KMS-11 (cell line): ENCODE measurements around the gene TRIM8.

Source experiments
- H2AFZ ChIP-seq: fragments of 200-600 bp; sonication (generic); 2 replicates; pipeline ENCODE4 v1.6.1; 2016; ENCODE audit warnings: antibody characterized with exemption, mixed run types, low read depth
- H3K27ac ChIP-seq: fragments of 200-600 bp; sonication (generic); 2 replicates; pipeline ENCODE4 v1.6.1; 2016; ENCODE audit warnings: mild to moderate bottlenecking, mixed run types
- H3K27me3 ChIP-seq: fragments of 200-600 bp; sonication (generic); 2 replicates; pipeline ENCODE4 v1.6.1; 2017; ENCODE audit warnings: mild to moderate bottlenecking, low read depth, mixed run types, moderate library complexity; ENCODE audit not compliant: insufficient read depth
- H3K36me3 ChIP-seq: fragments of 200-600 bp; sonication (generic); 2 replicates; pipeline ENCODE4 v1.6.1; 2017; ENCODE audit warnings: mild to moderate bottlenecking, mixed run types; ENCODE audit not compliant: insufficient read depth
- H3K4me1 ChIP-seq: fragments of 200-600 bp; sonication (generic); 2 replicates; pipeline ENCODE4 v1.6.1; 2016; ENCODE audit warnings: mild to moderate bottlenecking, low read depth, mixed run types; ENCODE audit not compliant: poor library complexity, severe bottlenecking
- H3K4me2 ChIP-seq: fragments of 200-600 bp; sonication (generic); 2 replicates; pipeline ENCODE4 v1.7.0; 2016; ENCODE audit warnings: mild to moderate bottlenecking, mixed run types
- H3K4me3 ChIP-seq: fragments of 200-600 bp; sonication (generic); IDR thresholded peaks from 2 replicates; pipeline ENCODE4 v1.6.1; 2017; ENCODE audit warnings: low read depth, low read length, mixed read lengths; ENCODE audit not compliant: insufficient read depth
- H3K79me2 ChIP-seq: fragments of 200-600 bp; sonication (generic); 2 replicates; pipeline ENCODE4 v1.6.1; 2016; ENCODE audit warnings: low read depth, mixed run types; ENCODE audit not compliant: insufficient read depth
- H3K9ac ChIP-seq: fragments of 200-600 bp; sonication (generic); 2 replicates; pipeline ENCODE4 v1.6.1; 2016; ENCODE audit warnings: mild to moderate bottlenecking, mixed run types
- H4K20me1 ChIP-seq: fragments of 200-600 bp; sonication (generic); 2 replicates; pipeline ENCODE4 v1.6.1; 2016; ENCODE audit warnings: mild to moderate bottlenecking, mixed run types; ENCODE audit not compliant: insufficient read depth
- TF ChIP-seq, protein P1 (sequence below): fragments of 200-600 bp; sonication (generic); conservative IDR thresholded peaks from 2 replicates; pipeline ENCODE4 v1.6.1; 2017; ENCODE audit warnings: low read depth, mild to moderate bottlenecking, antibody characterized with exemption, low read length, moderate library complexity, mixed read lengths

The TRIM8 gene

GRCh38 chr10:102670065-102670670 is 25.9 kb downstream of the TRIM8 start:
- Histone ChIP-seq H3K4me1 (peaks cover 33% of the 10 kb centered on the region), H3K27ac (no peak overlapping the region), H4K20me1 (no peaks in the 10 kb centered on the region), H3K4me3 (no peak overlapping the region), H3K36me3 (no peaks in the 10 kb centered on the region), H3K79me2 (no peaks in the 10 kb centered on the region), H3K27me3 (no peaks in the 10 kb centered on the region), H2AFZ (no peak overlapping the region), H3K9ac (no peak overlapping the region), H3K4me2 (no peak overlapping the region)
- TF ChIP-seq, protein P1, sequence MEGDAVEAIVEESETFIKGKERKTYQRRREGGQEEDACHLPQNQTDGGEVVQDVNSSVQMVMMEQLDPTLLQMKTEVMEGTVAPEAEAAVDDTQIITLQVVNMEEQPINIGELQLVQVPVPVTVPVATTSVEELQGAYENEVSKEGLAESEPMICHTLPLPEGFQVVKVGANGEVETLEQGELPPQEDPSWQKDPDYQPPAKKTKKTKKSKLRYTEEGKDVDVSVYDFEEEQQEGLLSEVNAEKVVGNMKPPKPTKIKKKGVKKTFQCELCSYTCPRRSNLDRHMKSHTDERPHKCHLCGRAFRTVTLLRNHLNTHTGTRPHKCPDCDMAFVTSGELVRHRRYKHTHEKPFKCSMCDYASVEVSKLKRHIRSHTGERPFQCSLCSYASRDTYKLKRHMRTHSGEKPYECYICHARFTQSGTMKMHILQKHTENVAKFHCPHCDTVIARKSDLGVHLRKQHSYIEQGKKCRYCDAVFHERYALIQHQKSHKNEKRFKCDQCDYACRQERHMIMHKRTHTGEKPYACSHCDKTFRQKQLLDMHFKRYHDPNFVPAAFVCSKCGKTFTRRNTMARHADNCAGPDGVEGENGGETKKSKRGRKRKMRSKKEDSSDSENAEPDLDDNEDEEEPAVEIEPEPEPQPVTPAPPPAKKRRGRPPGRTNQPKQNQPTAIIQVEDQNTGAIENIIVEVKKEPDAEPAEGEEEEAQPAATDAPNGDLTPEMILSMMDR = peak; percentile 45; the same call in 1 of the 2 replicates

DNA sequence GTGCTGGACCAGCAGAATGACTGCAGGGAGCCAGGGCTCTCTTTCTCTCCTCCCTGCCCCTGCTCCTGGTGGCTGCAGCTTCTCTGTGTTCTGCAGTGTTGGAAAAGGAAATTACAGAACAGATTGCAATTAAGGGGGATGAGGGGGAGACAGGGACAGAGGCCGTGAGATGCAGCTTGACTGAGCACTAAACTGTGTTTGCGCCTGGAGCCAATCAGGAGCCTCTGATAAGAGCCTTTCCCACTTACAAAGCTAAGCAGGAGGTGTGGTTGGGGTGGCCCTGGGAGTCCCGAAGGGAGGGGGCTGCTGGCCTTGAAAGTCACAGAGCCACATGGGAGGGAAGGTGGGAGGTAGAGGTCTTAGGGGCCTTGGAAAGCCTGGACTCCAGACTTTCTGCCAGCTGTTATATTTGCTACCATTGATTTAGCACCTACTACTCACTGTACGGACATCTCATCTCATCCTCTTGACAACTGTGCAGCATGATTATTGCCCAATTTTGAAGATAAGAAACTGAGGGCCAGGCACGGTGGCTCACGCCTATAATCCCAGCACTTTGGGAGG is 26.7 kb downstream of the TRIM8 start:
- Histone ChIP-seq H3K27me3 (no peaks in the 10 kb centered on the region), H3K36me3 (no peaks in the 10 kb centered on the region), H3K4me1 (peaks cover 33% of the 10 kb centered on the region), H3K4me2 (no peak overlapping the region), H3K27ac (no peak overlapping the region), H3K9ac (no peak overlapping the region), H3K79me2 (no peaks in the 10 kb centered on the region), H2AFZ (no peak overlapping the region), H4K20me1 (no peaks in the 10 kb centered on the region), H3K4me3 (no peak overlapping the region)
- TF ChIP-seq, protein P1 = no peak

- no peaks in the 10 kb centered on the region for H4K20me1 ChIP-seq
- H3K27ac ChIP-seq = no peak overlapping the region
- no peak overlapping the region for H3K4me2 ChIP-seq
- peaks cover 49% of the 10 kb centered on the region for H3K4me1 ChIP-seq
- H3K36me3 ChIP-seq = no peaks in the 10 kb centered on the region
- no peaks in the 10 kb centered on the region for H3K79me2 ChIP-seq
- H3K9ac ChIP-seq = no peak overlapping the region
- no peaks in the 10 kb centered on the region for H3K27me3 ChIP-seq
- no peak overlapping the region for H3K4me3 ChIP-seq
- no peak overlapping the region for H2AFZ ChIP-seq
- TF ChIP-seq, protein P1 = no peak
Observed at GRCh38 chr10:102673236-102673818, 29.0 kb downstream of the TRIM8 start.

DNA sequence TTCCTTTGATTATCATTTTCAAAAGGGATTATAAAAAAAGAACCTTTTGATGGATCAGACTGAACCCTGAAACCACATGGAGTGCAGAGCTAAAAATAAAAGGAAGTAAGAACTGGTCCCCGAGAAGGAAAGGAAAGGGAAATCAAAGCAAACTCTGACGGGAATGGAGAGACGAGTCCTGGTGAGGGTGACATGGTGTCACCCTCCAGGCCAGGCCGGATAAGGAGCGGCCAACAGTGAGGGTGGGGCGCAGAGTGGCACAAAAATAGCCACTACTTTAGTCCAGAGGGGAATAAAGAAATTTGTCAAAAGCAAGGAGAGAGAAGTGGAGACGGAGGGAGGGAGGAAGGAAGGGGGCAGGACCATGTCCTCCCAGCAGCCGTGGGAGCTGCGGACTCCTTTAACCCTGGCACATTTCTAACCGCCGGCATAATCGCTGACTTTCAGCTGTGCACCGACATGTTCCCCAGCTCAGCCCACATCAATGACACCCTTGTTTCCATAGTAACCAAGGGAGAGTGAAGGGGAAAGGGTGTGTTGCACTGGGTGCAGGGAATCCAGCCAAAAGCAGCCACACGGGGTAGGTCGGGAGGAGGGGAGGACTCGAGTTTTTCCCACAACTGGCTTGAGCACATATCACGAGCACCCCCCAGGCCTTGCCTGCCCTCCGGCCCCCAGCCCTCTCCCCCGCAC is 29.7 kb downstream of the TRIM8 start:
- TF ChIP-seq, protein P1 = no peak
- Histone ChIP-seq H3K4me2 (no peak overlapping the region; the same call in 1 of the 2 replicates), H2AFZ (no peak overlapping the region)

More for the DNA sequence above, 29.7 kb downstream of the TRIM8 start:
- no peaks in the 10 kb centered on the region for H3K79me2 ChIP-seq
- H3K4me1 ChIP-seq = peaks cover 55% of the 10 kb centered on the region
- H3K27ac ChIP-seq = no peak overlapping the region
- no peaks in the 10 kb centered on the region for H3K27me3 ChIP-seq
- H4K20me1 ChIP-seq = no peaks in the 10 kb centered on the region
- H3K9ac ChIP-seq = no peak overlapping the region
- no peaks in the 10 kb centered on the region for H3K36me3 ChIP-seq
- no peak overlapping the region for H3K4me3 ChIP-seq
